GM19238 (cell line): ENCODE measurements around the gene RNF224.
A peak's percentile ranks its signal among the peaks of the same experiment; 100 is the strongest.

ENCODE experiments used
- DNase-seq: peaks from one replicate; pipeline ENCODE4 v3.0.0; 2011; ENCODE audit warnings: low spot score; ENCODE audit not compliant: insufficient read length

The RNF224 gene

GRCh38 chr9:137227054-137227852 is at the start of gene RNF224:
Gene RNF224 (plus strand): TSS chr9:137227502. CDS start chr9:137228336, 834 bp downstream.
- peak; percentile 83 for DNase-seq

- DNase-seq = no peak
These were observed 48.9 kb upstream of the RNF224 start for GRCh38 chr9:137178201-137178938.

- DNase-seq = no peak
These were observed 48.2 kb upstream of the RNF224 start for GRCh38 chr9:137178939-137179630.

GRCh38 chr9:137179761-137180160 is 47.5 kb upstream of the RNF224 start:
- DNase-seq = no peak

- no peak for DNase-seq
These were observed 46.8 kb upstream of the RNF224 start for GRCh38 chr9:137180491-137180890.

GRCh38 chr9:137181680-137182079 is 45.6 kb upstream of the RNF224 start:
- no peak for DNase-seq

GRCh38 chr9:137182836-137183235 is 44.5 kb upstream of the RNF224 start:
- DNase-seq = no peak

- DNase-seq = no peak
These were observed 43.2 kb upstream of the RNF224 start for GRCh38 chr9:137183980-137184595.

- no peak for DNase-seq
These were observed 42.2 kb upstream of the RNF224 start for GRCh38 chr9:137184881-137185660.

GRCh38 chr9:137185921-137186320 is 41.4 kb upstream of the RNF224 start:
- no peak for DNase-seq

- no peak for DNase-seq
These were observed 40.9 kb upstream of the RNF224 start for GRCh38 chr9:137186385-137186784.

- DNase-seq = no peak
These were observed 39.9 kb upstream of the RNF224 start for GRCh38 chr9:137187386-137187785.

- no peak for DNase-seq
These were observed 39.2 kb upstream of the RNF224 start for GRCh38 chr9:137188086-137188489.

- peak; percentile 92 for DNase-seq
These were observed 38.6 kb upstream of the RNF224 start, which contains the start of the genes ANAPC2 and SSNA1 for GRCh38 chr9:137188490-137189296. Gene ANAPC2 (minus strand): TSS chr9:137188560. CDS start chr9:137188532, 28 bp downstream. Gene SSNA1 (plus strand): TSS chr9:137188676. CDS start chr9:137188727, 51 bp downstream.

- no peak for DNase-seq
These were observed 37.7 kb upstream of the RNF224 start for GRCh38 chr9:137189297-137190295.

- no peak for DNase-seq
These were observed 36.9 kb upstream of the RNF224 start for GRCh38 chr9:137190315-137190856.

GRCh38 chr9:137191245-137191644 is 36.1 kb upstream of the RNF224 start:
- no peak for DNase-seq
